Vagina (tissue), 2 donors: Measurements from ENCODE around the gene MACF1.

Source experiments
- POLR2A ChIP-seq, 2 donors: fragments of 450-650 bp; IDR thresholded peaks; one replicate each; pipeline ENCODE4 v1.6.1; 2017; ENCODE audit warnings: antibody characterized with exemption in 2 of 2, mild to moderate bottlenecking in 2 of 2, moderate library complexity in 2 of 2
- TF ChIP-seq, protein P1 (sequence below), 3 experiments: fragments of 450-650 bp in 2 of 3; fragments of 200-600 bp in 1 of 3; sonication (generic) in 1 of 3; IDR thresholded peaks; one replicate each; pipeline ENCODE4 v1.5.1; 2017 to 2019; ENCODE audit warnings: antibody characterized with exemption in 3 of 3, mild to moderate bottlenecking in 2 of 3, moderate library complexity in 2 of 3

- TF ChIP-seq, protein P1, sequence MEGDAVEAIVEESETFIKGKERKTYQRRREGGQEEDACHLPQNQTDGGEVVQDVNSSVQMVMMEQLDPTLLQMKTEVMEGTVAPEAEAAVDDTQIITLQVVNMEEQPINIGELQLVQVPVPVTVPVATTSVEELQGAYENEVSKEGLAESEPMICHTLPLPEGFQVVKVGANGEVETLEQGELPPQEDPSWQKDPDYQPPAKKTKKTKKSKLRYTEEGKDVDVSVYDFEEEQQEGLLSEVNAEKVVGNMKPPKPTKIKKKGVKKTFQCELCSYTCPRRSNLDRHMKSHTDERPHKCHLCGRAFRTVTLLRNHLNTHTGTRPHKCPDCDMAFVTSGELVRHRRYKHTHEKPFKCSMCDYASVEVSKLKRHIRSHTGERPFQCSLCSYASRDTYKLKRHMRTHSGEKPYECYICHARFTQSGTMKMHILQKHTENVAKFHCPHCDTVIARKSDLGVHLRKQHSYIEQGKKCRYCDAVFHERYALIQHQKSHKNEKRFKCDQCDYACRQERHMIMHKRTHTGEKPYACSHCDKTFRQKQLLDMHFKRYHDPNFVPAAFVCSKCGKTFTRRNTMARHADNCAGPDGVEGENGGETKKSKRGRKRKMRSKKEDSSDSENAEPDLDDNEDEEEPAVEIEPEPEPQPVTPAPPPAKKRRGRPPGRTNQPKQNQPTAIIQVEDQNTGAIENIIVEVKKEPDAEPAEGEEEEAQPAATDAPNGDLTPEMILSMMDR (IDR thresholded peaks at IDR 0.05), result no peak
- no peak for TF ChIP-seq POLR2A (IDR thresholded peaks at IDR 0.05)
Observed at GRCh38 chr1:39182804-39183203, 21.7 kb upstream of the MACF1 start.
